AG04449 (cell line): Measurements from ENCODE around the gene YLPM1.
A peak's percentile ranks its signal among the peaks of the same experiment; 100 is the strongest.

ENCODE experiments used
- CTCF ChIA-PET: fragments of 350-600 bp; formaldehyde crosslinking; extraction: SDS; loops from one replicate; lab custom pipeline; 2021; ENCODE audit warnings: antibody characterized with exemption; lab: Yijun Ruan, JAX
- POLR2A ChIA-PET: fragments of 400-600, 350-600 bp; formaldehyde crosslinking; extraction: SDS; loops from one replicate; lab custom pipeline; 2020; ENCODE audit warnings: antibody characterized with exemption, inconsistent platforms; lab: Yijun Ruan, JAX
- DNase-seq: peaks from one replicate; pipeline ENCODE4 v3.0.0-alpha.2; 2010; ENCODE audit warnings: low read depth, low spot score
- H3K4me3 ChIP-seq: 2 replicates; pipeline ENCODE4 v1.5.1; 2011; ENCODE audit warnings: low read depth, mild to moderate bottlenecking, control low read depth, low read length
- CTCF ChIP-seq: IDR thresholded peaks from one replicate; pipeline ENCODE4 v1.5.1; 2011; ENCODE audit warnings: mild to moderate bottlenecking, moderate library complexity, low read length, control low read depth, inconsistent platforms; ENCODE audit not compliant: insufficient read depth; ENCODE audit errors: missing control alignments

The YLPM1 gene

GRCh38 chr14:74762917-74763802, at the start of gene YLPM1:
YLPM1 (plus strand) TSS chr14:74763316; CDS start chr14:74763490, 174 bp downstream.
- ChIA-PET POLR2A (interaction anchor here (0.5 to 1.4 kb wide), 5 partner anchors 8 to 567 kb away, joined by 3 to 6 read pairs (median 3); no protein-coding TSS in a partner anchor), CTCF (interaction anchor here (0.6 to 3.9 kb wide), 26 partner anchors 8 to 464 kb away, joined by 3 to 60 read pairs (median 4); partner anchors contain the start of gene LTBP2)
- peak; percentile 86 for DNase-seq
- TF ChIP-seq CTCF: peak; percentile 76
- peak within 1 kb of the TSS; percentile 74 for H3K4me3 ChIP-seq

GRCh38 chr14:74713395-74713735, 49.8 kb upstream of the YLPM1 start:
- no peak for DNase-seq
- peak overlapping the region; percentile 92 for H3K4me3 ChIP-seq
- POLR2A ChIA-PET: no interaction called here
- CTCF ChIA-PET: interaction anchor here (1.5 kb wide), 1 partner anchor 101 kb away, joined by 7 read pairs; the partner anchor contains the start of gene LTBP2
- TF ChIP-seq CTCF: no peak

- DNase-seq: peak; percentile 66
- POLR2A ChIA-PET: no interaction called here
- no peak for TF ChIP-seq CTCF
- CTCF ChIA-PET: interaction anchor here (1.7 to 2.0 kb wide), 2 partner anchors 108 to 111 kb away, joined by 3 to 12 read pairs; partner anchors contain the start of gene LTBP2
- no peak overlapping the region for H3K4me3 ChIP-seq
These were observed 42.6 kb upstream of the YLPM1 start for GRCh38 chr14:74720526-74720925.

- CTCF ChIA-PET: no interaction called here
These were observed 40.0 kb upstream of the YLPM1 start for GRCh38 chr14:74723134-74723533.

GRCh38 chr14:74732387-74732786, 30.7 kb upstream of the YLPM1 start:
- TF ChIP-seq CTCF: no peak
- ChIA-PET CTCF (interaction anchor here (1.0 to 1.1 kb wide), 2 partner anchors 122 to 124 kb away, joined by 3 read pairs; no protein-coding TSS in a partner anchor), POLR2A (no interaction called here)
- DNase-seq: no peak
- no peak overlapping the region for H3K4me3 ChIP-seq

More at GRCh38 chr14:74723134-74723533, 40.0 kb upstream of the YLPM1 start:
- no peak overlapping the region for H3K4me3 ChIP-seq
- no peak for DNase-seq
- no peak for TF ChIP-seq CTCF
- POLR2A ChIA-PET: no interaction called here

GRCh38 chr14:74733221-74733620, 29.9 kb upstream of the YLPM1 start:
- ChIA-PET POLR2A (interaction anchor here (1.0 kb wide), 1 partner anchor 46 kb away, joined by 4 read pairs; no protein-coding TSS in a partner anchor), CTCF (interaction anchor here (0.8 kb wide), 1 partner anchor 124 kb away, joined by 3 read pairs; no protein-coding TSS in a partner anchor)
- DNase-seq: no peak
- H3K4me3 ChIP-seq: no peak overlapping the region
- TF ChIP-seq CTCF: no peak
